ENCODE measurements around the gene ZNF648.
A peak's percentile ranks its signal among the peaks of the same experiment; 100 is the strongest.

Gene ZNF648

DNA sequence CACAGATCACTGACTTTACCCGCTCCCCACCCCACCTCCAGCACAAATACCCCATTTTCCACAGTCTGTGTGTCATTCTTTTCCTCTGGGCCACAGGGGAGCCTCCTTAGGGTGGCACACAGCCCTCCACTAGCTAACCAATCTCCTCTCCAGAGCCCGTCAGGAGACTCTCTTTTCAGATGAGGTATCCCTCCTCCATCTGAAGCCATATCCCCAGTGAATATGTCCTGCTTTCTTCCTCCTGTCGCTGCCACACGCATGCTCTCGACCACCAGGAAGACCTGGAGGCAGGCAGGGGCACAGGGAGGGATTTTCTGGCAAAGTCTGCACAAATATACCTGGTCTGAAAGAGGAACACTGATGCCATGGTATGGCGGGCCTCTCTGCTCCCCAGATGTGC is 635 bp downstream of the ZNF648 start:
- ChIA-PET CTCF (no interaction called here), POLR2A (no interaction called here)
- no peak for TF ChIP-seq LEF1 (IDR thresholded peaks at IDR 0.05; ENCODE audit: borderline replicate concordance)
- TF ChIP-seq, protein P1, sequence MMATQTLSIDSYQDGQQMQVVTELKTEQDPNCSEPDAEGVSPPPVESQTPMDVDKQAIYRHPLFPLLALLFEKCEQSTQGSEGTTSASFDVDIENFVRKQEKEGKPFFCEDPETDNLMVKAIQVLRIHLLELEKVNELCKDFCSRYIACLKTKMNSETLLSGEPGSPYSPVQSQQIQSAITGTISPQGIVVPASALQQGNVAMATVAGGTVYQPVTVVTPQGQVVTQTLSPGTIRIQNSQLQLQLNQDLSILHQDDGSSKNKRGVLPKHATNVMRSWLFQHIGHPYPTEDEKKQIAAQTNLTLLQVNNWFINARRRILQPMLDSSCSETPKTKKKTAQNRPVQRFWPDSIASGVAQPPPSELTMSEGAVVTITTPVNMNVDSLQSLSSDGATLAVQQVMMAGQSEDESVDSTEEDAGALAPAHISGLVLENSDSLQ (IDR thresholded peaks at IDR 0.05) = no peak
- no peak for TF ChIP-seq ARNT (IDR thresholded peaks at IDR 0.05)
- TF ChIP-seq SP1 (IDR thresholded peaks at IDR 0.05) = no peak
- TF ChIP-seq TARDBP (IDR thresholded peaks at IDR 0.05) = no peak
- no peak for TF ChIP-seq BHLHE40 (IDR thresholded peaks at IDR 0.05; ENCODE audit: borderline replicate concordance)
- no peak for TF ChIP-seq HDGF (IDR thresholded peaks at IDR 0.05; ENCODE audit: borderline replicate concordance)
- TF ChIP-seq NFRKB (IDR thresholded peaks at IDR 0.05) = no peak
- TF ChIP-seq L3MBTL2 (conservative IDR thresholded peaks at IDR 0.05) = no peak
- no peak for TF ChIP-seq SUZ12 (IDR thresholded peaks at IDR 0.05)
- TF ChIP-seq FOXK2 (IDR thresholded peaks at IDR 0.05) = no peak
- TF ChIP-seq FOXM1 (IDR thresholded peaks at IDR 0.05; ENCODE audit: borderline replicate concordance) = no peak
- no peak for DNase-seq (ENCODE audit: extremely low spot score)

DNA sequence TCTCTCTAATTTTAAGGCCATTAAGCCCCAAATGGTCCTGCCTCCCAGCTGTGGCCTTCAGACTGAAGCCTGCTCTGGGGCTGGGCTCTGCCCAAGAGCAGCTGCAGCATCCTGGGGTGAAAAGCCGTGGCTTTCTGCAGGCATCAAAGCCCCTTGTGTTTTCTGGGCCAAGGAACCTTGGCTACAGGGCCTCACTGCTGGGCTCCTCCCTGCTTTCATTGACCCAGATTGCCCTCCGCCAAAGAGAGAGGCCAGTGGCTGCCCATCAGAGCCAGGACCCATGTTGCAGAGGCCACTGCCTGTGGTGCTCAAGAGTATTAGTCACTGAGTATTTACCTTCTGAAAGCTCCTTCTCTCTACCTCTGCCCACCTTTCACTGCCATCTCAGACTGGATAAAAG is 1.6 kb downstream of the ZNF648 start:
- POLR2A ChIA-PET = no interaction called here
- DNase-seq (ENCODE audit: extremely low spot score) = no peak
- CTCF ChIA-PET = interaction anchor here (0.7 kb wide), 1 partner anchor 513 kb away, joined by 3 read pairs; no protein-coding TSS in a partner anchor
- TF ChIP-seq FOXM1 (IDR thresholded peaks at IDR 0.05; ENCODE audit: borderline replicate concordance) (no peak), BHLHE40 (IDR thresholded peaks at IDR 0.05; ENCODE audit: borderline replicate concordance) (no peak), TARDBP (IDR thresholded peaks at IDR 0.05) (no peak), SUZ12 (IDR thresholded peaks at IDR 0.05) (no peak), FOXA1 (IDR thresholded peaks at IDR 0.05) (no peak), ARNT (IDR thresholded peaks at IDR 0.05) (no peak), LEF1 (IDR thresholded peaks at IDR 0.05; ENCODE audit: borderline replicate concordance) (no peak), ELF4 (IDR thresholded peaks at IDR 0.05) (no peak), NFRKB (IDR thresholded peaks at IDR 0.05) (no peak), SP1 (IDR thresholded peaks at IDR 0.05) (no peak)
- TF ChIP-seq, protein P1 (IDR thresholded peaks at IDR 0.05) = no peak

DNA sequence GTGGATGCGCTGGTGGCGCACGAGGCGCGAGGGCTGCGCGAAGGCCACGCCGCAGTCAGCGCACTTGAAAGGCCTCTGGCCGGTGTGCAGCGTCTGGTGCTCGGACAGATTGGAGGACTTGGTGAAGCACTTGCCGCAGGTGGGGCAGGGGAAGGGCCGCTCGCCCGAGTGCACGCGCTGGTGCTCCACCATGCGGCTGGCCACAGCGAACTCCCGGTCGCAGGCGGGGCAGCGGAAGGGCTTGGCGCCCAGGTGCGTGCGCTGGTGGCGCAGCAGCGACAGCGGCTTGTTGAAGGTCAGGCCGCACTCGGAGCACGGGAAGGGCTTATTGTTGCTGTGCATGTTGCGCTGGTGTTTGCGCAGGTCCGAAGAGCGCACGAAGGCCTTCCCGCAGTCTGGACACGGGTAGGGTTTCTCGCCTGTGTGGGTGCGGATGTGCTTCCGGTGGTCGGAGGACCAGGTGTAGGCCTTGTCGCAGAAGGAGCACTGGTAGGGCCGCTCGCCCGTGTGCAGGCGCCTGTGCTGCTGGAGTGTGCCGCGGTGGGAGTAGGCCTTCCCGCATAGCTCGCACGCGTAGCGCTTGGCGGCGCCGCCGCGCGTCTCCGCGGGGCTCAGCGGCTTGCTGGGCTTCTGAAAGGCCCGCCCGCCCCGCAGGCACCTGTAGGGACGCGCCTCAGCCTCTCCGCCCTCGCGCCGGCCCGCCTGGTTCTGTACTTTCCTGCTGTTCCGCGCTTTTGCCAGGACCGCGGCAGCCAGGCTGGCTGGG is 4.7 kb downstream of the ZNF648 start:
- no peak for TF ChIP-seq SP1 (IDR thresholded peaks at IDR 0.05)
- no peak for TF ChIP-seq ELF4 (IDR thresholded peaks at IDR 0.05)
- TF ChIP-seq FOXK2 (IDR thresholded peaks at IDR 0.05) = no peak
- no peak for TF ChIP-seq L3MBTL2 (conservative IDR thresholded peaks at IDR 0.05)
- no peak for TF ChIP-seq FOXA1 (IDR thresholded peaks at IDR 0.05)
- no peak for TF ChIP-seq ZNF384 (IDR thresholded peaks at IDR 0.05)
- no peak for TF ChIP-seq SUZ12 (IDR thresholded peaks at IDR 0.05)
- no peak for TF ChIP-seq TARDBP (IDR thresholded peaks at IDR 0.05)
- no peak for TF ChIP-seq FOXM1 (IDR thresholded peaks at IDR 0.05; ENCODE audit: borderline replicate concordance)
- TF ChIP-seq HDGF (IDR thresholded peaks at IDR 0.05; ENCODE audit: borderline replicate concordance) = no peak
- TF ChIP-seq, protein P1 (IDR thresholded peaks at IDR 0.05) = no peak
- no peak for TF ChIP-seq BHLHE40 (IDR thresholded peaks at IDR 0.05; ENCODE audit: borderline replicate concordance)
- no peak for TF ChIP-seq CTBP1 (IDR thresholded peaks at IDR 0.05; ENCODE audit: borderline replicate concordance)
- TF ChIP-seq LEF1 (IDR thresholded peaks at IDR 0.05; ENCODE audit: borderline replicate concordance) = no peak
- no peak for TF ChIP-seq ARNT (IDR thresholded peaks at IDR 0.05)
- no peak for TF ChIP-seq NFRKB (IDR thresholded peaks at IDR 0.05)
- DNase-seq (ENCODE audit: extremely low spot score) = no peak
- CTCF ChIA-PET = no interaction called here
- POLR2A ChIA-PET = no interaction called here

DNA sequence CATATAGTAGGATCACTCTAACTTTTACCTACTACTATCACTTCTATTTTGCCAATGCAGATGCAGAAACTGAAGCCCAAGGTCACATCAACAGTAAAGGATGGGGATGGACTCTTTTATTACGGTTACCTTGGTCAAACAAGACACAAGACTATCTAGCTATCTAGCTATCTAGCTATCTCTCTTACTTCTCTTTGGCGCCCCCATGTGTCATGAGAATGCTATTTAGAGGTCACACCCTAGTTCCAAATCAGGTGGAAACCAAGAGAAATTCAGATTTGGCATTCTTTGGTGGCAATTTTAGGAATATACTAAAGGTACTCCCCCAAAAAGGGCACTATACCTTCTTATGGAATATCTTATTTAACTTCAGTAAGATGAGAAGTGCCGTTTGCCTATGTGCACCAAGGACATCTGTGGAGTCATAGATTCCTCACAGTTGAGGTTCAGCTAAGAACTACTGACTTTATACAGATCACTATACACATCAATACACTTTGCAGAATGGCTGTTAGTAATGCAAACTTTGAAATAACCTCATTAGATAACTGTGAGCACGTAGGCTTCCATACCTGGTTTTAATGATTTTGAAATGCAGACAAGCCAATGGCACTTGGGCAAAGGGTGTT is 6.7 kb downstream of the ZNF648 start:
- DNase-seq (ENCODE audit: extremely low spot score) = peak; percentile 37
- POLR2A ChIA-PET = no interaction called here
- CTCF ChIA-PET = interaction anchor here (0.6 to 1.6 kb wide), 14 partner anchors 8 to 658 kb away, joined by 3 to 12 read pairs (median 4); no protein-coding TSS in a partner anchor
- no peak for TF ChIP-seq L3MBTL2 (conservative IDR thresholded peaks at IDR 0.05)
- no peak for TF ChIP-seq TARDBP (IDR thresholded peaks at IDR 0.05)
- TF ChIP-seq, protein P1 (IDR thresholded peaks at IDR 0.05) = no peak
- TF ChIP-seq FOXA1 (IDR thresholded peaks at IDR 0.05) = no peak

DNA sequence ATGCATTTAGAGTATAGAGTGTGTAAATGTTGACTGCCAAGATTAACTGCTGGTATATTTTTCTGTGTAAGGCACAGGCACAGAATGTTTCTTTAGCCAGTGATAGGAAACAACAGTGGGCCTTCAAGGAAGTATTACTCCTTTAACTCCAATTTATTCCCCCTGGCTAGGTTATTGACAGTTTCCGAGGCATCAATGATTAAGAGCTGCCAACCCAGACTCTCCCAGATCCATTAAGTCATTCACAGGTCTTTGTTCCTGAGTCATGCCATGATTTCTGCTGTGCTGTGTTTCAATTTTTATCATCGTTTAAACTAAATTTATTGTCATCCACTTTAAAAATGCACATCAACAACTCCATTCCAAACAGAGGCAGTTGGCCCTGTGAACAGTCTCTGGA is 9.2 kb downstream of the ZNF648 start:
- TF ChIP-seq CTBP1 (IDR thresholded peaks at IDR 0.05; ENCODE audit: borderline replicate concordance) (no peak), NFRKB (IDR thresholded peaks at IDR 0.05) (no peak), FOXK2 (IDR thresholded peaks at IDR 0.05) (no peak), SUZ12 (IDR thresholded peaks at IDR 0.05) (no peak), LEF1 (IDR thresholded peaks at IDR 0.05; ENCODE audit: borderline replicate concordance) (no peak), FOXA1 (IDR thresholded peaks at IDR 0.05) (no peak), TARDBP (IDR thresholded peaks at IDR 0.05) (no peak), BHLHE40 (IDR thresholded peaks at IDR 0.05; ENCODE audit: borderline replicate concordance) (no peak), FOXM1 (IDR thresholded peaks at IDR 0.05; ENCODE audit: borderline replicate concordance) (no peak), ZNF384 (IDR thresholded peaks at IDR 0.05) (no peak)
- DNase-seq (ENCODE audit: extremely low spot score) = no peak
- POLR2A ChIA-PET = no interaction called here
- CTCF ChIA-PET = interaction anchor here (0.6 to 1.1 kb wide), 2 partner anchors 436 to 574 kb away, joined by 3 read pairs; no protein-coding TSS in a partner anchor

Data from HEK293T (cell line).